Astrocyte (in vitro differentiated cells and primary cell): ENCODE results near the gene AOAH.

Experiments
- EZH2 ChIP-seq: IDR thresholded peaks from 2 replicates; pipeline ENCODE4 v1.6.1; 2012; ENCODE audit warnings: mild to moderate bottlenecking, low read length, inconsistent platforms; ENCODE audit not compliant: insufficient read depth
- TF ChIP-seq, protein P1 (sequence below): IDR thresholded peaks from 2 replicates; pipeline ENCODE4 v1.5.1; 2011; ENCODE audit warnings: low read depth, mild to moderate bottlenecking, inconsistent platforms, low read length, moderate library complexity; ENCODE audit not compliant: insufficient read depth

DNA sequence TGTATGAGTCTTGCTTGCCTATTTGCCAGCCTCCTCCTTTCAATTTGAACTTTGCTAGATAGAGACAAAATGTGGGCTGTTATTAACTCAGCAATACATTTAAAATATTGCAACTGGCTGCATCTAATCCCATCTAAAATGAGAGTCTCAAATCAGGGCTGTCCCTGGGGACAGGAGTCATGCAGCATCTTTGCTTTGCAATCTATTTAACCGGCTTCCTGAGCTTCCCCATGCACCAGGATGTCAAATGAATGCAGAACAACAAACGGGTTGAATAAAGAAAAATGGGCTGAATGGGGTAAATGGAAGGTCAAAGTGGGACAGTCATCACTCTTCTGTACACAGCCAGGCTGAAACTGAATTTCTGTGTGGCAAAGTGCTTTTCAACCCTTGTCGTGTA lies 89.2 kb downstream of the AOAH start:
- TF ChIP-seq, protein P1, sequence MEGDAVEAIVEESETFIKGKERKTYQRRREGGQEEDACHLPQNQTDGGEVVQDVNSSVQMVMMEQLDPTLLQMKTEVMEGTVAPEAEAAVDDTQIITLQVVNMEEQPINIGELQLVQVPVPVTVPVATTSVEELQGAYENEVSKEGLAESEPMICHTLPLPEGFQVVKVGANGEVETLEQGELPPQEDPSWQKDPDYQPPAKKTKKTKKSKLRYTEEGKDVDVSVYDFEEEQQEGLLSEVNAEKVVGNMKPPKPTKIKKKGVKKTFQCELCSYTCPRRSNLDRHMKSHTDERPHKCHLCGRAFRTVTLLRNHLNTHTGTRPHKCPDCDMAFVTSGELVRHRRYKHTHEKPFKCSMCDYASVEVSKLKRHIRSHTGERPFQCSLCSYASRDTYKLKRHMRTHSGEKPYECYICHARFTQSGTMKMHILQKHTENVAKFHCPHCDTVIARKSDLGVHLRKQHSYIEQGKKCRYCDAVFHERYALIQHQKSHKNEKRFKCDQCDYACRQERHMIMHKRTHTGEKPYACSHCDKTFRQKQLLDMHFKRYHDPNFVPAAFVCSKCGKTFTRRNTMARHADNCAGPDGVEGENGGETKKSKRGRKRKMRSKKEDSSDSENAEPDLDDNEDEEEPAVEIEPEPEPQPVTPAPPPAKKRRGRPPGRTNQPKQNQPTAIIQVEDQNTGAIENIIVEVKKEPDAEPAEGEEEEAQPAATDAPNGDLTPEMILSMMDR = no peak
- no peak for TF ChIP-seq EZH2
